ENCODE measurements around the gene VOPP1. TPM values are rescaled to one million over a fixed set of nuclear protein-coding genes. Genes with fewer than 3 reads are reported as not detected.

The VOPP1 gene
- total and polyA plus RNA-seq, 10 of the 15 experiments (the other 5 are each of a cell fraction or from before 2014, with no cell fraction given), result 32.8 to 206 (median 129) TPM

DNA sequence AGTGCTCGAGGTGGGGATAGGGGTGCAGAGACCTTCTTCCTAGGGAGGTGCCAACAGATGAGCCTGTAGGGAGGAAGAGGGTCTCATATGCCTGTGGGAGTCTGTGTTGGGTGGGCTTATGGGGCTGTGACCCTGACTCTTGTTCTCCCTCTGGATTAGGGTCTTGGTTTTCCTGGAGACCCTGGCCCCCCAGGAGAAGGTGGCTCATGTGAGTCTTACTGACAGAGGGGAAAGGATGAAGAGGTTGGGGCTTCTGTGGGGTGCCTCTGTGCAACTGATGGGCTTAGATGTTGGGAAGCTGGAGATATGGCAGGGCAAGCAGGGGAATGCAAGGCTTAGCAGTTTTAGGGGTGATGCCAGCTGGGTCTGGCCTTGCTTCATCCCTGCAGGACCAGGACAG lies 20.2 kb upstream of the VOPP1 start (continued):
- no peak for TF ChIP-seq MAX (IDR thresholded peaks at IDR 0.05; ENCODE audit: low read depth, low read length)
- TF ChIP-seq, protein P1, sequence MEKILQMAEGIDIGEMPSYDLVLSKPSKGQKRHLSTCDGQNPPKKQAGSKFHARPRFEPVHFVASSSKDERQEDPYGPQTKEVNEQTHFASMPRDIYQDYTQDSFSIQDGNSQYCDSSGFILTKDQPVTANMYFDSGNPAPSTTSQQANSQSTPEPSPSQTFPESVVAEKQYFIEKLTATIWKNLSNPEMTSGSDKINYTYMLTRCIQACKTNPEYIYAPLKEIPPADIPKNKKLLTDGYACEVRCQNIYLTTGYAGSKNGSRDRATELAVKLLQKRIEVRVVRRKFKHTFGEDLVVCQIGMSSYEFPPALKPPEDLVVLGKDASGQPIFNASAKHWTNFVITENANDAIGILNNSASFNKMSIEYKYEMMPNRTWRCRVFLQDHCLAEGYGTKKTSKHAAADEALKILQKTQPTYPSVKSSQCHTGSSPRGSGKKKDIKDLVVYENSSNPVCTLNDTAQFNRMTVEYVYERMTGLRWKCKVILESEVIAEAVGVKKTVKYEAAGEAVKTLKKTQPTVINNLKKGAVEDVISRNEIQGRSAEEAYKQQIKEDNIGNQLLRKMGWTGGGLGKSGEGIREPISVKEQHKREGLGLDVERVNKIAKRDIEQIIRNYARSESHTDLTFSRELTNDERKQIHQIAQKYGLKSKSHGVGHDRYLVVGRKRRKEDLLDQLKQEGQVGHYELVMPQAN (conservative IDR thresholded peaks at IDR 0.05), result no peak
- TF ChIP-seq SIX5 (IDR thresholded peaks at IDR 0.05; ENCODE audit: low read depth, low read length, severe bottlenecking), result no peak
- no peak for TF ChIP-seq IRF4 (IDR thresholded peaks at IDR 0.05; ENCODE audit: low read depth, low read length)
- no peak for TF ChIP-seq SP1 (IDR thresholded peaks at IDR 0.05; ENCODE audit: low read depth, low read length)
- TF ChIP-seq DPF2 (IDR thresholded peaks at IDR 0.05), result no peak

DNA sequence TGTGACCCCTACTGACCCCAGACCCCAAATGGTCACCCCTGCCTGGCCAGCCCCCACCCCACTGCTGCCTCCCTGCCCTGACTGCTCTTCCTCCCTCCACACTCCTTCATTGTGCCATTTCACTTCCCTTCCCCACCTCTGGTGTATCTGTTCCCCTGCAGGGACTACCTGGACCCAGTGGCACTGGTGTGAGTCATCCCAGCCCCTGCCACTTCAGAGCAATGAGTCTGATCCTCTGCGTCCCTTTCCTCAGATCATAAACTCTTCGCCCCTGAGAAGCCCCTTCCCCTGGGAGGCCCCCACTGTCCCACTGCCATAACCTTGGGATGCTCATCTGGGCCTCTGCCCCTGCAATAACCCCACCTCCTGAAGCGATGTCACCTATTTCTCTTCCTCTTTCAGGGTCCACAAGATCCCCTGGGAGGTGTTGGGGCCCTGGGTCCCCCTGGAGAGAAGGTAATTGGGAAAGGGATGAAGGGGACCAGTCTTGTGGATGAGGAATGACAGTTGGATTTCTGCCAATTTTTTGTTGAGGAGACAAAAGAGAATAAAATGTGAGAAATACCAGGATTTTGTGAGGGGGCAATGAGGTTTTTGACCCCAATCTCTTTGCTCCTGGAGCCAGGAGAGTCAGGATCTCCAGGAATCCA lies 19.1 kb upstream of the VOPP1 start:
- Histone ChIP-seq H4K20me1 (ENCODE audit: control insufficient read depth, insufficient read depth) (no peaks in the 10 kb centered on the region), H3K27me3 (replicated peaks in 1 of 2; ENCODE audit: control insufficient read depth in 2 of 2, insufficient read depth in 2 of 2, low read length in 1 of 2) (no peaks in the 10 kb centered on the region), H3K4me2 (ENCODE audit: control insufficient read depth, insufficient read depth) (no peak overlapping the region), H3K36me3 (ENCODE audit: control insufficient read depth in 2 of 2, insufficient read depth in 2 of 2, low read length in 1 of 2) (no peaks in the 10 kb centered on the region), H3K27ac (ENCODE audit: control insufficient read depth, insufficient read depth) (no peak overlapping the region), H3K4me3 (no peak overlapping the region), H2AFZ (ENCODE audit: control insufficient read depth, low read depth, low read length) (no peak overlapping the region), H3K79me2 (ENCODE audit: control insufficient read depth, insufficient read depth, low read length) (no peaks in the 10 kb centered on the region), H3K4me1 (ENCODE audit: control insufficient read depth, insufficient read depth, low read length) (peaks cover 4% of the 10 kb centered on the region; the same call in 1 of the 2 replicates), H3K9ac (ENCODE audit: control insufficient read depth, insufficient read depth, low read length) (no peak overlapping the region), H3K9me3 (replicated peaks; ENCODE audit: control insufficient read depth, insufficient read depth, low read length) (no peaks in the 10 kb centered on the region)
- no TSS peak for BruUV-seq (replicated peaks)
- ChIA-PET POLR2A (no interaction called here), SMC1A (ENCODE audit: uncharacterized antibody, unreplicated experiment) (no interaction called here), RAD21 (ENCODE audit: unreplicated experiment) (interaction anchor here (0.7 kb wide), 1 partner anchor 482 kb away, joined by 3 read pairs; no protein-coding TSS in a partner anchor), CTCF (interaction anchor here (0.6 to 1.1 kb wide), 2 partner anchors 44 to 45 kb away, joined by 3 read pairs; no protein-coding TSS in a partner anchor)
- ATAC-seq, result peak; percentile 46
- in situ Hi-C loops (cut with MboI) (loop anchor here (5.0 to 25.0 kb wide), 2 partner anchors 154 to 304 kb away; no protein-coding TSS in a partner anchor), intact Hi-C loops (cut with micrococcal nuclease; ENCODE audit: unreplicated experiment) (loop anchor here (5.0 kb wide), 1 partner anchor 309 kb away; no protein-coding TSS in a partner anchor)
- DNase-seq (ENCODE audit: low read depth, low spot score), result no peak
- no peak for TF ChIP-seq ZNF217 (IDR thresholded peaks at IDR 0.05)
- TF ChIP-seq MEF2B (IDR thresholded peaks at IDR 0.05; ENCODE audit: partially characterized antibody, poor library complexity, severe bottlenecking), result peak; percentile 11
- TF ChIP-seq RUNX3 (IDR thresholded peaks at IDR 0.05; ENCODE audit: low read length), result no peak
- FAIRE-seq, result no peak
- WGBS (ENCODE audit: insufficient coverage, insufficient replicate concordance, low lambda C conversion rate, missing lambda C conversion rate), result 16% methylated on average over 3 of the region's 3 CpGs
